A549 (cell line): ENCODE measurements around the gene FCN1. TPM values are rescaled to one million over a fixed set of nuclear protein-coding genes. Genes with fewer than 3 reads are reported as not detected.

Experiments used
- ATAC-seq, 2 experiments: fragments of 200-7000 bp in 1 of 2; fragments of >200 bp in 1 of 2; cut with Nextera tagmentation in 1 of 2; cut with Tn5 transposase in 1 of 2; 3 replicates each; pipeline versions ENCODE4 v1.8.0 to v1.9.1; 2018 to 2020; ENCODE audit warnings: mild to moderate bottlenecking in 1 of 2, moderate library complexity in 1 of 2
- CTCF ChIA-PET: fragments of 300-600 bp; sonication (Branson Sonifier 250); formaldehyde crosslinking; extraction: SDS; loops from one replicate; lab custom pipeline; 2021; ENCODE audit warnings: antibody characterized with exemption, inconsistent platforms; lab: Yijun Ruan, JAX
- POLR2A ChIA-PET: fragments of 350-600 bp; formaldehyde crosslinking; extraction: SDS; loops from one replicate; lab custom pipeline; 2021; ENCODE audit warnings: antibody characterized with exemption, inconsistent platforms; lab: Yijun Ruan, JAX
- DNase-seq, 2 experiments: peaks; one replicate each; pipeline versions ENCODE4 v3.0.0 to v3.0.0-alpha.2; 2011 to 2016; ENCODE audit warnings: low read depth in 1 of 2, low spot score in 1 of 2
- FAIRE-seq: peaks from 2 replicates; lab custom pipeline; 2011; peaks lifted over from hg19 to GRCh38; lab: Jason Lieb, UNC
- H3K27ac ChIP-seq, 2 experiments: fragments of >200 bp; sonication (Bioruptor Twin); formaldehyde crosslinking; 3 replicates each; pipeline ENCODE4 v1.5.1; 2016 to 2017
- H3K4me1 ChIP-seq: fragments of >200 bp; sonication (Bioruptor Twin); formaldehyde crosslinking; 3 replicates; pipeline ENCODE4 v1.6.1; 2016
- H3K4me2 ChIP-seq: fragments of >200 bp; sonication (Bioruptor Twin); formaldehyde crosslinking; 3 replicates; pipeline ENCODE4 v1.6.1; 2016
- H3K4me3 ChIP-seq: fragments of >200 bp; sonication (Bioruptor Twin); formaldehyde crosslinking; 3 replicates; pipeline ENCODE4 v1.5.1; 2016
- H3K9me3 ChIP-seq: fragments of >200 bp; sonication (Bioruptor Twin); formaldehyde crosslinking; 3 replicates; pipeline ENCODE4 v1.6.1; 2016
- BCL3 ChIP-seq: fragments of >200 bp; sonication (Bioruptor Twin); formaldehyde crosslinking; IDR thresholded peaks from 3 replicates; pipeline ENCODE4 v1.6.1; 2016
- BHLHE40 ChIP-seq: IDR thresholded peaks from 2 replicates; pipeline ENCODE4 v1.6.1; 2012; ENCODE audit warnings: low read depth, low read length, inconsistent platforms
- ESRRA ChIP-seq: fragments of 150-350 bp; IDR thresholded peaks from 2 replicates; pipeline ENCODE4 v1.6.1; 2014; ENCODE audit warnings: mild to moderate bottlenecking, low read length, borderline replicate concordance
- NFE2L2 ChIP-seq: fragments of 150-350 bp; conservative IDR thresholded peaks from 2 replicates; pipeline ENCODE4 v1.6.1; 2014; ENCODE audit warnings: low read length
- POLR2A ChIP-seq: IDR thresholded peaks from 2 replicates; pipeline ENCODE4 v1.6.1; 2012; ENCODE audit warnings: mild to moderate bottlenecking, low read length
- RFX5 ChIP-seq: fragments of 450-650 bp; IDR thresholded peaks from 2 replicates; pipeline ENCODE4 v1.7.1; 2014; ENCODE audit warnings: antibody characterized with exemption, mild to moderate bottlenecking, moderate library complexity
- SREBF2 ChIP-seq: fragments of 450-650 bp; IDR thresholded peaks from 2 replicates; pipeline ENCODE4 v1.6.1; 2014; ENCODE audit warnings: mild to moderate bottlenecking, moderate library complexity
- TFCP2L1 ChIP-seq: fragments of 250-450 bp; sonication (Bioruptor Pico); IDR thresholded peaks from 2 replicates; pipeline ENCODE4 v1.5.0; 2021; ENCODE audit warnings: mild to moderate bottlenecking
- ZSCAN20 ChIP-seq: fragments of 250-450 bp; sonication (Bioruptor Pico); IDR thresholded peaks from 2 replicates; pipeline ENCODE4 v1.8.0; 2022; ENCODE audit warnings: mild to moderate bottlenecking, moderate library complexity
- WGBS: methylation state at CpG from one replicate; pipeline ENCODE4 v1.1.6; 2017; ENCODE audit errors: missing lambda C conversion rate; 5-methylcytosine and 5-hydroxymethylcytosine counted together
- polyA plus RNA-seq, 4 experiments: library from polyadenylated mRNA; depleted of rRNA in 3 of 4; stranded (reverse); fragments of >200 nt; fragmentation: RNase III in 1 of 4; extraction: RNeasy Plus Mini Kit Qiagen cat#74134 plus additional on column Dnase treatment in 1 of 4; gene quantifications; 2 replicates in 3 of 4; 3 replicates in 1 of 4; pipeline ENCODE4 v1.2.3, GENCODE V29; 2011 to 2017
- TF ChIP-seq, protein P1 (sequence below): fragments of 200-600 bp; sonication (generic); IDR thresholded peaks from 2 replicates; pipeline ENCODE4 v1.6.1; 2016; ENCODE audit warnings: antibody characterized with exemption, mild to moderate bottlenecking, moderate library complexity
- TF ChIP-seq, protein P2 (sequence below): fragments of 150-350 bp; IDR thresholded peaks from 2 replicates; pipeline ENCODE4 v1.6.1; 2014; ENCODE audit warnings: low read depth, mild to moderate bottlenecking, low read length

FCN1 gene
- polyA plus RNA-seq, 2 of the 4 experiments (the other 2 are of a cell fraction): not detected

GRCh38 chr9:134961331-134962064, 43.8 kb upstream of the FCN1 start:
- TF ChIP-seq TFCP2L1 (CRISPR knock-in tag) (no peak), NFE2L2 (no peak)
- POLR2A ChIA-PET: no interaction called here

GRCh38 chr9:134960701-134961181, 43.0 kb upstream of the FCN1 start:
- FAIRE-seq: no peak
- CTCF ChIA-PET: interaction anchor here (0.9 to 1.3 kb wide), 3 partner anchors 22 to 452 kb away, joined by 3 to 5 read pairs (median 3); no protein-coding TSS in a partner anchor
- Histone ChIP-seq H3K4me1 (no peaks in the 10 kb centered on the region), H3K4me3 (no peak overlapping the region), H3K9me3 (no peaks in the 10 kb centered on the region), H3K4me2 (no peak overlapping the region), H3K27ac (no peak overlapping the region)
- WGBS: 95% methylated on average over 4 of the region's 15 CpGs
- POLR2A ChIA-PET: no interaction called here
- DNase-seq: no peak
- TF ChIP-seq, protein P1, sequence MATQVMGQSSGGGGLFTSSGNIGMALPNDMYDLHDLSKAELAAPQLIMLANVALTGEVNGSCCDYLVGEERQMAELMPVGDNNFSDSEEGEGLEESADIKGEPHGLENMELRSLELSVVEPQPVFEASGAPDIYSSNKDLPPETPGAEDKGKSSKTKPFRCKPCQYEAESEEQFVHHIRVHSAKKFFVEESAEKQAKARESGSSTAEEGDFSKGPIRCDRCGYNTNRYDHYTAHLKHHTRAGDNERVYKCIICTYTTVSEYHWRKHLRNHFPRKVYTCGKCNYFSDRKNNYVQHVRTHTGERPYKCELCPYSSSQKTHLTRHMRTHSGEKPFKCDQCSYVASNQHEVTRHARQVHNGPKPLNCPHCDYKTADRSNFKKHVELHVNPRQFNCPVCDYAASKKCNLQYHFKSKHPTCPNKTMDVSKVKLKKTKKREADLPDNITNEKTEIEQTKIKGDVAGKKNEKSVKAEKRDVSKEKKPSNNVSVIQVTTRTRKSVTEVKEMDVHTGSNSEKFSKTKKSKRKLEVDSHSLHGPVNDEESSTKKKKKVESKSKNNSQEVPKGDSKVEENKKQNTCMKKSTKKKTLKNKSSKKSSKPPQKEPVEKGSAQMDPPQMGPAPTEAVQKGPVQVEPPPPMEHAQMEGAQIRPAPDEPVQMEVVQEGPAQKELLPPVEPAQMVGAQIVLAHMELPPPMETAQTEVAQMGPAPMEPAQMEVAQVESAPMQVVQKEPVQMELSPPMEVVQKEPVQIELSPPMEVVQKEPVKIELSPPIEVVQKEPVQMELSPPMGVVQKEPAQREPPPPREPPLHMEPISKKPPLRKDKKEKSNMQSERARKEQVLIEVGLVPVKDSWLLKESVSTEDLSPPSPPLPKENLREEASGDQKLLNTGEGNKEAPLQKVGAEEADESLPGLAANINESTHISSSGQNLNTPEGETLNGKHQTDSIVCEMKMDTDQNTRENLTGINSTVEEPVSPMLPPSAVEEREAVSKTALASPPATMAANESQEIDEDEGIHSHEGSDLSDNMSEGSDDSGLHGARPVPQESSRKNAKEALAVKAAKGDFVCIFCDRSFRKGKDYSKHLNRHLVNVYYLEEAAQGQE: no peak
- ATAC-seq: no peak

More at GRCh38 chr9:134961331-134962064, 43.8 kb upstream of the FCN1 start:
- Histone ChIP-seq H3K27ac (no peak overlapping the region), H3K9me3 (no peaks in the 10 kb centered on the region), H3K4me1 (no peaks in the 10 kb centered on the region), H3K4me3 (no peak overlapping the region), H3K4me2 (no peak overlapping the region)
- CTCF ChIA-PET: interaction anchor here (1.0 kb wide), 1 partner anchor 451 kb away, joined by 3 read pairs; no protein-coding TSS in a partner anchor
- no peak for FAIRE-seq
- DNase-seq: no peak
- peak in 1 of 2 experiments; percentile 32; a peak in 1 of 6 replicates for ATAC-seq
- 42% methylated on average over 12 of the region's 21 CpGs for WGBS

- no peak for ATAC-seq
- ChIA-PET POLR2A (no interaction called here), CTCF (interaction anchor here (0.6 to 1.3 kb wide), 3 partner anchors 21 to 48 kb away, joined by 3 to 5 read pairs (median 3); no protein-coding TSS in a partner anchor)
- DNase-seq: no peak
- Histone ChIP-seq H3K4me3 (no peak overlapping the region), H3K27ac (no peak overlapping the region), H3K9me3 (no peaks in the 10 kb centered on the region), H3K4me2 (no peak overlapping the region), H3K4me1 (no peaks in the 10 kb centered on the region)
- 60% methylated on average over 7 of the region's 9 CpGs for WGBS
- no peak for FAIRE-seq
- TF ChIP-seq BHLHE40 (no peak), ESRRA (no peak), BCL3 (no peak), ZSCAN20 (no peak), RFX5 (no peak), POLR2A (no peak), SREBF2 (no peak)
- TF ChIP-seq, protein P2, sequence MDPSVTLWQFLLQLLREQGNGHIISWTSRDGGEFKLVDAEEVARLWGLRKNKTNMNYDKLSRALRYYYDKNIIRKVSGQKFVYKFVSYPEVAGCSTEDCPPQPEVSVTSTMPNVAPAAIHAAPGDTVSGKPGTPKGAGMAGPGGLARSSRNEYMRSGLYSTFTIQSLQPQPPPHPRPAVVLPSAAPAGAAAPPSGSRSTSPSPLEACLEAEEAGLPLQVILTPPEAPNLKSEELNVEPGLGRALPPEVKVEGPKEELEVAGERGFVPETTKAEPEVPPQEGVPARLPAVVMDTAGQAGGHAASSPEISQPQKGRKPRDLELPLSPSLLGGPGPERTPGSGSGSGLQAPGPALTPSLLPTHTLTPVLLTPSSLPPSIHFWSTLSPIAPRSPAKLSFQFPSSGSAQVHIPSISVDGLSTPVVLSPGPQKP: no peak
Measured at GRCh38 chr9:134959971-134960310, 42.2 kb upstream of the FCN1 start.
